WTC11 (cell line): Measurements from ENCODE around the gene BCAS3. TPM values are rescaled to one million over a fixed set of nuclear protein-coding genes. Genes with fewer than 3 reads are reported as not detected.

Experiments used
- ATAC-seq: fragments of 200-7000 bp; cut with Tn5 transposase; 2 replicates; pipeline ENCODE4 v1.10.0; 2021; ENCODE audit warnings: mild to moderate bottlenecking, moderate library complexity
- CTCF ChIA-PET: fragments of 300-600 bp; sonication (Branson Sonifier 250); formaldehyde crosslinking; loops from one replicate; lab custom pipeline; 2021; ENCODE audit warnings: antibody characterized with exemption; lab: Charles Lee
- POLR2A ChIA-PET: fragments of 350-600 bp; sonication (Branson Sonifier 250); formaldehyde crosslinking; loops from one replicate; lab custom pipeline; 2021; ENCODE audit warnings: antibody characterized with exemption; lab: Charles Lee
- DNase-seq: peaks from one replicate; pipeline ENCODE4 v3.0.0; 2021; ENCODE audit warnings: low spot score
- H3K27ac Mint-ChIP-seq: 2 replicates; pipeline ENCODE4 v1.8.0; 2021; ENCODE audit warnings: mixed read lengths
- H3K27me3 Mint-ChIP-seq: 2 replicates; pipeline ENCODE4 v1.8.0; 2021; ENCODE audit warnings: low read depth, mild to moderate bottlenecking, moderate library complexity, mixed read lengths
- H3K36me3 Mint-ChIP-seq: 2 replicates; pipeline ENCODE4 v1.8.0; 2021; ENCODE audit warnings: mixed read lengths
- H3K4me1 Mint-ChIP-seq: 2 replicates; pipeline ENCODE4 v1.8.0; 2022; ENCODE audit warnings: mixed read lengths
- H3K4me3 Mint-ChIP-seq: 2 replicates; pipeline ENCODE4 v1.8.0; 2021; ENCODE audit warnings: mild to moderate bottlenecking, moderate library complexity, mixed read lengths
- H3K9me3 Mint-ChIP-seq: 2 replicates; pipeline ENCODE4 v1.8.0; 2021; ENCODE audit warnings: mixed read lengths
- E2F4 ChIP-seq: sonication (generic); formaldehyde crosslinking; IDR thresholded peaks from 2 replicates; pipeline ENCODE4 v1.8.1; 2022; ENCODE audit warnings: low read depth, mild to moderate bottlenecking, moderate library complexity, missing genetic modification reagents, borderline replicate concordance
- ELF4 ChIP-seq: sonication (generic); formaldehyde crosslinking; IDR thresholded peaks from 2 replicates; pipeline ENCODE4 v1.8.1; 2022; ENCODE audit warnings: low read depth, mild to moderate bottlenecking, moderate library complexity, missing genetic modification reagents
- EMX1 ChIP-seq: fragments of 250-450 bp; sonication (Bioruptor Pico); IDR thresholded peaks from 2 replicates; pipeline ENCODE4 v1.8.0; 2021; ENCODE audit warnings: mild to moderate bottlenecking
- FOXK1 ChIP-seq: sonication (generic); formaldehyde crosslinking; IDR thresholded peaks from 2 replicates; pipeline ENCODE4 v1.8.0; 2022; ENCODE audit warnings: mild to moderate bottlenecking, moderate library complexity, missing genetic modification reagents
- FOXP1 ChIP-seq: sonication (generic); formaldehyde crosslinking; IDR thresholded peaks from 2 replicates; pipeline ENCODE4 v1.8.0; 2022; ENCODE audit warnings: missing genetic modification reagents, mild to moderate bottlenecking, moderate library complexity, borderline replicate concordance
- GRHL2 ChIP-seq: fragments of 250-450 bp; sonication (Bioruptor Pico); IDR thresholded peaks from 2 replicates; pipeline ENCODE4 v1.8.0; 2022; ENCODE audit warnings: mild to moderate bottlenecking, moderate library complexity; ENCODE audit not compliant: insufficient replicate concordance, severe bottlenecking
- IRF2 ChIP-seq: sonication (generic); formaldehyde crosslinking; IDR thresholded peaks from 2 replicates; pipeline ENCODE4 v1.8.0; 2022; ENCODE audit warnings: low read depth, missing genetic modification reagents, borderline replicate concordance
- JUN ChIP-seq: sonication (generic); formaldehyde crosslinking; IDR thresholded peaks from 2 replicates; pipeline ENCODE4 v1.8.0; 2023; ENCODE audit warnings: mild to moderate bottlenecking, missing genetic modification reagents
- NR1H2 ChIP-seq: sonication (generic); formaldehyde crosslinking; IDR thresholded peaks from 2 replicates; pipeline ENCODE4 v1.9.0; 2021; ENCODE audit warnings: mild to moderate bottlenecking, moderate library complexity, missing genetic modification reagents
- PREB ChIP-seq: sonication (generic); formaldehyde crosslinking; IDR thresholded peaks from 2 replicates; pipeline ENCODE4 v1.8.1; 2022; ENCODE audit warnings: mild to moderate bottlenecking, missing genetic modification reagents, moderate library complexity, borderline replicate concordance
- USF1 ChIP-seq: sonication (generic); formaldehyde crosslinking; IDR thresholded peaks from 2 replicates; pipeline ENCODE4 v1.8.0; 2022; ENCODE audit warnings: mild to moderate bottlenecking, missing genetic modification reagents
- ZNF423 ChIP-seq: fragments of 250-450 bp; sonication (Bioruptor Pico); IDR thresholded peaks from 2 replicates; pipeline ENCODE4 v2.1.2; 2022; ENCODE audit warnings: mild to moderate bottlenecking, moderate library complexity
- ZNF425 ChIP-seq: fragments of 250-450 bp; sonication (Bioruptor Pico); conservative IDR thresholded peaks from 2 replicates; pipeline ENCODE4 v1.9.0; 2021; ENCODE audit warnings: mild to moderate bottlenecking
- total RNA-seq: library from RNA; stranded (reverse); gene quantifications from 3 replicates; pipeline ENCODE4 v1.2.3, GENCODE V29; 2021
- TF ChIP-seq, protein P1 (sequence below): sonication (generic); formaldehyde crosslinking; IDR thresholded peaks from 2 replicates; pipeline ENCODE4 v1.8.1; 2023; ENCODE audit warnings: mild to moderate bottlenecking, moderate library complexity, missing genetic modification reagents
- TF ChIP-seq, protein P2 (sequence below): fragments of 250-450 bp; sonication (Bioruptor Pico); IDR thresholded peaks from 2 replicates; pipeline ENCODE4 v1.9.0; 2021; ENCODE audit warnings: moderate library complexity, mild to moderate bottlenecking, inconsistent platforms, borderline replicate concordance
- TF ChIP-seq, protein P3 (sequence below): sonication (generic); formaldehyde crosslinking; IDR thresholded peaks from 2 replicates; pipeline ENCODE4 v1.8.1; 2022; ENCODE audit warnings: low read depth, missing genetic modification reagents, borderline replicate concordance

The BCAS3 gene
- total RNA-seq, 1 experiment from 2014 or later: 15.5 TPM

DNA sequence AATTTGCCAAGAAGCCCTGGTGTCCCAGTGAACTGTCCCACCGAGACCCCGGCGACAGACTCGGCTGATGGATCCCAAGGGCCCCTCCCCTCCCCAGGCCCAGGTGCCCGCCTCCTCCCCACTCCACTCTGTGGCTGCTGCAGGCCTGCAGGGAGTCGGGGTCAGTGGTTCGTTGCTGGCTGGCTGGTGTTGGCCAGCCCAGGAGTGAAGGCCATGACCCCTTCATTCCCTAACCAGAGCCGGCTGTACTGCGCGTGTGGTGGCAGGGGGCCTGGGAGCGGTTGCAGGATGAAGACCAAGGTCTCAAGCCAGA, 712.8 kb downstream of the BCAS3 start (continued):
- no peak for TF ChIP-seq PREB (CRISPR knock-in tag)
- TF ChIP-seq, all 79 proteins: peak for 0

- DNase-seq (no peak), ATAC-seq (no peak)
- CTCF ChIA-PET: interaction anchor here (0.7 to 1.6 kb wide), 3 partner anchors 326 to 420 kb away, joined by 3 to 6 read pairs (median 4); no protein-coding TSS in a partner anchor
- Mint-ChIP-seq H3K9me3 (no peaks in the 10 kb centered on the region), H3K27ac (no peak overlapping the region), H3K27me3 (peaks cover 55% of the 10 kb centered on the region), H3K36me3 (no peaks in the 10 kb centered on the region), H3K4me3 (no peak overlapping the region), H3K4me1 (peaks cover 6% of the 10 kb centered on the region)
- POLR2A ChIA-PET: interaction anchor here (0.6 kb wide), 1 partner anchor 514 kb away, joined by 3 read pairs; no protein-coding TSS in a partner anchor
- TF ChIP-seq FOXK1 (CRISPR knock-in tag) (no peak), GRHL2 (no peak), ZNF423 (CRISPR knock-in tag) (no peak), FOXP1 (CRISPR knock-in tag) (no peak), ZNF425 (CRISPR knock-in tag) (no peak), NR1H2 (CRISPR knock-in tag) (no peak), IRF2 (no peak), EMX1 (no peak), ELF4 (CRISPR knock-in tag) (no peak), E2F4 (CRISPR knock-in tag) (no peak), JUN (CRISPR knock-in tag) (no peak), USF1 (CRISPR knock-in tag) (no peak)
- TF ChIP-seq, protein P1, sequence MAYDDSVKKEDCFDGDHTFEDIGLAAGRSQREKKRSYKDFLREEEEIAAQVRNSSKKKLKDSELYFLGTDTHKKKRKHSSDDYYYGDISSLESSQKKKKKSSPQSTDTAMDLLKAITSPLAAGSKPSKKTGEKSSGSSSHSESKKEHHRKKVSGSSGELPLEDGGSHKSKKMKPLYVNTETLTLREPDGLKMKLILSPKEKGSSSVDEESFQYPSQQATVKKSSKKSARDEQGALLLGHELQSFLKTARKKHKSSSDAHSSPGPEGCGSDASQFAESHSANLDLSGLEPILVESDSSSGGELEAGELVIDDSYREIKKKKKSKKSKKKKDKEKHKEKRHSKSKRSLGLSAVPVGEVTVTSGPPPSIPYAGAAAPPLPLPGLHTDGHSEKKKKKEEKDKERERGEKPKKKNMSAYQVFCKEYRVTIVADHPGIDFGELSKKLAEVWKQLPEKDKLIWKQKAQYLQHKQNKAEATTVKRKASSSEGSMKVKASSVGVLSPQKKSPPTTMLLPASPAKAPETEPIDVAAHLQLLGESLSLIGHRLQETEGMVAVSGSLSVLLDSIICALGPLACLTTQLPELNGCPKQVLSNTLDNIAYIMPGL (CRISPR knock-in tag): no peak
- TF ChIP-seq, protein P2, sequence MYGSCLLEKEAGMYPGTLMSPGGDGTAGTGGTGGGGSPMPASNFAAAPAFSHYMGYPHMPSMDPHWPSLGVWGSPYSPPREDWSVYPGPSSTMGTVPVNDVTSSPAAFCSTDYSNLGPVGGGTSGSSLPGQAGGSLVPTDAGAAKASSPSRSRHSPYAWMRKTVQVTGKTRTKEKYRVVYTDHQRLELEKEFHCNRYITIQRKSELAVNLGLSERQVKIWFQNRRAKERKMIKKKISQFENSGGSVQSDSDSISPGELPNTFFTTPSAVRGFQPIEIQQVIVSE (CRISPR knock-in tag): no peak
- TF ChIP-seq, protein P3, sequence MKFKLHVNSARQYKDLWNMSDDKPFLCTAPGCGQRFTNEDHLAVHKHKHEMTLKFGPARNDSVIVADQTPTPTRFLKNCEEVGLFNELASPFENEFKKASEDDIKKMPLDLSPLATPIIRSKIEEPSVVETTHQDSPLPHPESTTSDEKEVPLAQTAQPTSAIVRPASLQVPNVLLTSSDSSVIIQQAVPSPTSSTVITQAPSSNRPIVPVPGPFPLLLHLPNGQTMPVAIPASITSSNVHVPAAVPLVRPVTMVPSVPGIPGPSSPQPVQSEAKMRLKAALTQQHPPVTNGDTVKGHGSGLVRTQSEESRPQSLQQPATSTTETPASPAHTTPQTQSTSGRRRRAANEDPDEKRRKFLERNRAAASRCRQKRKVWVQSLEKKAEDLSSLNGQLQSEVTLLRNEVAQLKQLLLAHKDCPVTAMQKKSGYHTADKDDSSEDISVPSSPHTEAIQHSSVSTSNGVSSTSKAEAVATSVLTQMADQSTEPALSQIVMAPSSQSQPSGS (CRISPR knock-in tag): no peak
Measured at GRCh38 chr17:61391595-61392291, 714.1 kb downstream of the BCAS3 start.
